Transverse colon (tissue), 3 donors: ENCODE data around the gene CFAP52.

ENCODE experiments used
- POLR2A ChIP-seq: fragments of 450-650 bp; IDR thresholded peaks from one replicate; pipeline ENCODE4 v1.6.1; 2016; ENCODE audit warnings: antibody characterized with exemption, mild to moderate bottlenecking, moderate library complexity
- POLR2AphosphoS5 ChIP-seq, 3 donors: sonication (generic); formaldehyde crosslinking; IDR thresholded peaks; one replicate each; pipeline ENCODE4 v1.6.1; 2016; ENCODE audit warnings: antibody characterized with exemption in 3 of 3

DNA sequence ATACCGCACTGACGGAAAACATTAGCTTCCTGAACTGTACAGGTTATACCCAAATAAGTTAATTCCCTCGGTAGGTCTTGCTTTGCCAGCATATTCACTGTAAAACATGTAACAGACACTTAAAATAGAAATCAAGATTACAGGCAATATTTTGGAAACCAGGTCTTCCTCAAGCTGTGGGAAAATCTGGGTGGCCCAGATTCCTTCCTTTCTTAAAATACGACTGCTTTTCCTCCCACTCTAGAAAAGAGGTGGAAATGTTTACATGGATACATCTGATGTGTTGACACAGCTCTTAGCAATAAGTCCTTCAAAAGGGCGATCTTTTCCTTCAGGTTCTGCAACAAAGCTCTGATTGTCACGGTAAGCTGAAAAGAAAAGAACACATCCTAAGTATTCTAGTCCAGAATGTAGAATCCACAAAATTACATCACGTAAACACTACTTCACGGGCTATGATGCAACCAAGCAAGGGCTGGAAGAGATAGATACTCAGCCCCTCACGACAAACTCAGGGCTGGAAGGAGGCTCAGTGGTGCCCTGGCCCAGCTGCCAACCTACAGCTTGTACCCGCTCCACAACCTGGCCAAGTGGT is 19.2 kb upstream of the CFAP52 start:
- TF ChIP-seq POLR2A, result no peak
- TF ChIP-seq POLR2AphosphoS5 (IDR thresholded peaks at IDR 0.05), result no peak
